ENCODE results near the gene TUBB3.
"Not testable (repeated sequence)": the region's sequence is repeated elsewhere in the genome, so short reads cannot be mapped to it uniquely, and the experiment has no call there.

The TUBB3 gene

GRCh38 chr16:89967436-89967835 is 44.3 kb downstream of the TUBB3 start:
- H3K27me3 ChIP-seq (ENCODE audit: control insufficient read depth, insufficient read depth, low read length); H3K4me3 ChIP-seq (ENCODE audit: low read length); H3K9ac ChIP-seq (ENCODE audit: low read length); H3K36me3 ChIP-seq (ENCODE audit: control insufficient read depth, insufficient read depth, low read length); H3K9me3 ChIP-seq (ENCODE audit: control insufficient read depth, low read length): not testable (repeated sequence)
- peaks cover 14% of the 10 kb centered on the region for H3K4me1 ChIP-seq (ENCODE audit: control insufficient read depth, insufficient read depth, low read length)

DNA sequence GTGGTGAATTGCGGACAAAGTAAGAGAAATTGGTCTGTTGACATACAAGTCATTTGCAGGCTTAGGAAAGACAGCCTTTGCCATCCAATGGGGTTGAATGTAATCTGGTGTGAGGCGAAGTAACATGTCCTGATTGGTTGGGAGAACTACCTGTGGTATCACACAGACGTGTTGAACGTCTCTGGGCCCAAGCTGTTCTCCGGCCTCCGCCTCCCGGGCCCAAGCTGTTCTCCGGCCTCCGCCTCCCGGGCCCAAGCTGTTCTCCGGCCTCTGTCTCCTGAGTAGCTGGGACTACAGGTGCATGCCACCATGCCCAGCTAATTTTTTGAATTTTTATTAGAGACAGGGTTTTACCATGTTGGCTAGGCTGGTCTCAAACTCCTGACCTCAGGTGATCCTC is 44.9 kb downstream of the TUBB3 start:
- H3K9ac ChIP-seq (ENCODE audit: low read length); H3K36me3 ChIP-seq (ENCODE audit: control insufficient read depth, insufficient read depth, low read length); H3K9me3 ChIP-seq (ENCODE audit: control insufficient read depth, low read length); H3K27me3 ChIP-seq (ENCODE audit: control insufficient read depth, insufficient read depth, low read length); H3K4me3 ChIP-seq (ENCODE audit: low read length): not testable (repeated sequence)
- peaks cover 14% of the 10 kb centered on the region for H3K4me1 ChIP-seq (ENCODE audit: control insufficient read depth, insufficient read depth, low read length)

DNA sequence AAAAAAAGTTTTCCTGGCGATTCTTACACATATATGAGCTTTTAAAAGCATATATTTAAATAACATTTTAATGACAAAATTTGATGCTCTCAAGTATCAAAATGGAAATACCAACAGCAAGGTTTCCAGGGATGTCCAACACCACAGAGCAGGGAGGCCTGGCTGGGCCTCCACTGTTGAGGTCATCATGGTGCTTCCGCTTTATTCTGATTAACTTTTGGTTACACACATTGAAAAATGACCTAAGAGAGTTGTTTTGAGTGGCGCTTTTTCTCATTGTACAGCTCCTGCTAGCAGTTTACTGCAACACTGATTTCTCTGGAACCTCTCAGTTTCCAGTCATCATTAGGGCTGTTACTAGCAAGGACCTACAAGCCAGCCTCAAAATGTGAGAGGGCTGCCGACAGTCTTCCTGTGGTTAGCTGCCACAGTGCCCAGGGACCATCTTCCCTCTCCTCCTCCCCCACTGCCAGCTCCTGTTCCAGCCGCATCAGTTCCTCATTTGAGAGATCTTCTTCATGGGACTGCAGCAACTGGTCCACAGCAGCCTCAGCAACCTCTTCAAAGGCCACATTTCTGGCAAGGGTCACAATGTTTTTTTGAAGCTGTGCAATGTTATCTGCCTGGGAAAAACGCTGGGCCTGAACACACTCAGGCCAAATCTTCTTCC is 46.7 kb downstream of the TUBB3 start:
- H3K27me3 ChIP-seq (ENCODE audit: control insufficient read depth, insufficient read depth, low read length) = no peaks in the 10 kb centered on the region
- no peaks in the 10 kb centered on the region for H3K36me3 ChIP-seq (ENCODE audit: control insufficient read depth, insufficient read depth, low read length)

DNA sequence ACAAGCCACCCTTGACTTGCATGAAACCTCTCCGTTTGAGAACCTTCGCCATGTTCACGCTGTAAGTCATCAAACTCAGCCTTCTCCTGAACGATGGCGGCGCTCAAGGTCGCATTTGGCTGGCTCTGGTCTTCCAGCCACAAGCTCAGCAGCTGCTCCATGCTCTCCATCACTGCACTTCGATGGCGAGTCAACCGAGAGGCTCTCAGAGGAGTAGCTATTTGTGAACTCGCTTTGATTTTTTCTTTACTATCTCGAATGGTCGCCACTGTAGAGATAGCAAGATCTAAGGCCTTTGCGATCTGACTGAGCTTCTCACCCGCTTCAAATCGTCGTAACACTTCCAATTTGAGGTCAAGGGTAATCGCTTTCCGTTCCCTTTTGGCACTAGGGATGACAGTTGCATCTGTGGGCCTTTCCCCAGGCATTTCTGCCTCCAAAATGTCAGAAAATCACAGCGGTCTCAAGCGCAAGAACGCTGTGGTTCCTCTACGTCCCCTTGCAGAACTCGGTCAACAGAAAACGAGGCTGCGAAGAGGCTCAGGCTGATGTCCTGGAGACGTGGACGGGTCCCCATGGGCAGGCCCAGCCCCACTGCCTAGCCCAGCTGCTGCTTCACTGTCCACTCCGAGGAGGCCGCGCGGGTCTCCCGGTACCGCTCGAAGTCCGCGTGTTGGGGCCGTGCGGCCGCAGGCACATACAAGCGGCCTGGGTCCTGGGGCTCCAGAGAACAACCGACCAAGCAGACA is 48.5 kb downstream of the TUBB3 start:
- Histone ChIP-seq H3K9ac (ENCODE audit: low read length) (peak overlapping the region; percentile 87), H3K4me1 (ENCODE audit: control insufficient read depth, insufficient read depth, low read length) (peaks cover 23% of the 10 kb centered on the region), H3K4me3 (ENCODE audit: low read length) (peak overlapping the region; percentile 91), H3K36me3 (ENCODE audit: control insufficient read depth, insufficient read depth, low read length) (no peaks in the 10 kb centered on the region), H3K27me3 (ENCODE audit: control insufficient read depth, insufficient read depth, low read length) (no peaks in the 10 kb centered on the region), H3K9me3 (ENCODE audit: control insufficient read depth, low read length) (no peaks in the 10 kb centered on the region)

More for the DNA sequence above, 46.7 kb downstream of the TUBB3 start:
- Histone ChIP-seq H3K9ac (ENCODE audit: low read length) (no peak overlapping the region), H3K4me1 (ENCODE audit: control insufficient read depth, insufficient read depth, low read length) (peaks cover 23% of the 10 kb centered on the region), H3K9me3 (ENCODE audit: control insufficient read depth, low read length) (no peaks in the 10 kb centered on the region), H3K4me3 (ENCODE audit: low read length) (no peak overlapping the region)

DNA sequence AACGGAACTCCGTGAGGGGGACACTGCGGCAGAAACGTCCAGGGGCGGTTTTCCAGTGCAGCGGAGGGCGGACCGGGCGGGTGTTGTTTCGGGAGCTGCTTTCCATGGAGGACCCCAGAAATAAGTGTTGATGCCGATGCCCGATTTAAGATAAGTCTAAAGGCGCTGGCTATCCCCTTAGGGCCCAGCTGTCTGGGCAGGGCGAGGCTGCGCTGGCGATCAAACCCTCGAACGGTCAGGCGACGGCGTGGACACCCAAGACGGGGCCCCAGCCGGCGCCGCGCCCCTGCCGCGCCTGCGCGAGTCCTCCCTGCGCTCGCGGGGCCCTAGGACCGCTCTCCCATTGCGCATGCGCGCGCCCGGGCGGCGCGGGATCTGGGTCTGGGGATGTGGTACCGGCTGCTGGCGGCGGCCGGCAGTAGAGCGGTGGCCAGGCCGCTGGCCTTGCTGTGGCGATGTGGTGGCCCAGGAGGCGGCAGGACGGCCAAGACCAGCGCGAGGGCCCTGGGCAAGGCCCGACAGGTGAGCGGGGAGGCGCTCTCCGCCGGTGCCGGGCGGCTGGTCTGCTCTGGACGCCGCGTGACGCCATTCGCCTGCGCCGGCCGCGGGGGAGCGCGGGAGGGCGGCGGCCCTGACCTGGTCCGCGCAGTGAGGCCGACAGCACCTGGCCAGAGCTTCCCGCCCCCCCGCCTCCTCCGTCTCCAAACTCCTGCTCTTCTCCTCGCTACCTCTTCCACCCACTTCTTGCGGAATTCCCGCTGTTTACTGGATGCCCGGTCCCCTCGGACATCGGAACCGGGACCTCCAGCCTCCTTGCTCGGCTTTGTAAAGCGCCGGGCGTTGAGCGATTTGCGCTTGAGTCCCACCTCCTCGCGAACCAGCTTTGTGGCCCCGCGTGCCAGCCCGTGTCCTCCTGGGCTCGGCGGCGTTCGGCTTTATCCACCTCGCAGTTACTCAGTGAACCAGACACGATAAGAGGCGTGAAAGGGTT is 49.4 kb downstream of the TUBB3 start:
- Histone ChIP-seq H3K27me3 (ENCODE audit: control insufficient read depth, insufficient read depth, low read length) (no peaks in the 10 kb centered on the region), H3K36me3 (ENCODE audit: control insufficient read depth, insufficient read depth, low read length) (no peaks in the 10 kb centered on the region), H3K9ac (ENCODE audit: low read length) (peak overlapping the region; percentile 87), H3K9me3 (ENCODE audit: control insufficient read depth, low read length) (no peaks in the 10 kb centered on the region), H3K4me1 (ENCODE audit: control insufficient read depth, insufficient read depth, low read length) (peaks cover 23% of the 10 kb centered on the region), H3K4me3 (ENCODE audit: low read length) (peak overlapping the region; percentile 91)

GRCh38 chr16:89973235-89973634 is 50.1 kb downstream of the TUBB3 start:
- peaks cover 6% of the 10 kb centered on the region for H3K36me3 ChIP-seq (ENCODE audit: control insufficient read depth, insufficient read depth, low read length)
- peaks cover 23% of the 10 kb centered on the region for H3K4me1 ChIP-seq (ENCODE audit: control insufficient read depth, insufficient read depth, low read length)
- H3K4me3 ChIP-seq (ENCODE audit: low read length) = peak overlapping the region; percentile 91
- peak overlapping the region; percentile 87 for H3K9ac ChIP-seq (ENCODE audit: low read length)
- no peaks in the 10 kb centered on the region for H3K27me3 ChIP-seq (ENCODE audit: control insufficient read depth, insufficient read depth, low read length)
- no peaks in the 10 kb centered on the region for H3K9me3 ChIP-seq (ENCODE audit: control insufficient read depth, low read length)

GRCh38 chr16:89973654-89974335 is 50.7 kb downstream of the TUBB3 start:
- Histone ChIP-seq H3K9me3 (ENCODE audit: control insufficient read depth, low read length) (no peaks in the 10 kb centered on the region), H3K27me3 (ENCODE audit: control insufficient read depth, insufficient read depth, low read length) (no peaks in the 10 kb centered on the region), H3K4me1 (ENCODE audit: control insufficient read depth, insufficient read depth, low read length) (peaks cover 23% of the 10 kb centered on the region), H3K36me3 (ENCODE audit: control insufficient read depth, insufficient read depth, low read length) (peaks cover 6% of the 10 kb centered on the region), H3K4me3 (ENCODE audit: low read length) (no peak overlapping the region), H3K9ac (ENCODE audit: low read length) (no peak overlapping the region)

- H3K4me1 ChIP-seq (ENCODE audit: control insufficient read depth, insufficient read depth, low read length) = peaks cover 23% of the 10 kb centered on the region
- no peak overlapping the region for H3K9ac ChIP-seq (ENCODE audit: low read length)
- peaks cover 6% of the 10 kb centered on the region for H3K36me3 ChIP-seq (ENCODE audit: control insufficient read depth, insufficient read depth, low read length)
- no peak overlapping the region for H3K4me3 ChIP-seq (ENCODE audit: low read length)
- no peaks in the 10 kb centered on the region for H3K9me3 ChIP-seq (ENCODE audit: control insufficient read depth, low read length)
- H3K27me3 ChIP-seq (ENCODE audit: control insufficient read depth, insufficient read depth, low read length) = no peaks in the 10 kb centered on the region
Measured at GRCh38 chr16:89974870-89975269, 51.7 kb downstream of the TUBB3 start.

DNA sequence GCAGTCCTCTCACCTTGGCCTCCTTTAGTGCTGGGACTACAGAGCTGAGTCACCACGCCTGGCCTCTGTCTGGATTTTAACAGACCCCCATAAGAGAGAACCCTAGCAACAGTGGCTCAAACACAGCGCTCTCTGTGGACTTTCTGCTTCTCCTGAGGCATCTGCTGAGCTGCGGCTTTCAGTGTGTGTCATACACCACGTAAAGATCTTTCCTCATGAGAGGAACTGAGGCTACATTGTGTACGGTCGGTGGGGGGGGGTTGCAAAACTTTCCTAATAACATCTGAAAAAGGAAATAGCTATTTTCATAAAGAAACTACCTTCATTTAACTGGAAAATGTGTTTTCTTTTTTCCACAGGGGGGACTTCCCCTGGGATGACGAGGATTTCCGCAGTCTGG is 58.3 kb downstream of the TUBB3 start:
- Histone ChIP-seq H3K9ac (ENCODE audit: low read length) (no peak overlapping the region), H3K36me3 (ENCODE audit: control insufficient read depth, insufficient read depth, low read length) (peaks cover 12% of the 10 kb centered on the region), H3K9me3 (ENCODE audit: control insufficient read depth, low read length) (no peaks in the 10 kb centered on the region)

DNA sequence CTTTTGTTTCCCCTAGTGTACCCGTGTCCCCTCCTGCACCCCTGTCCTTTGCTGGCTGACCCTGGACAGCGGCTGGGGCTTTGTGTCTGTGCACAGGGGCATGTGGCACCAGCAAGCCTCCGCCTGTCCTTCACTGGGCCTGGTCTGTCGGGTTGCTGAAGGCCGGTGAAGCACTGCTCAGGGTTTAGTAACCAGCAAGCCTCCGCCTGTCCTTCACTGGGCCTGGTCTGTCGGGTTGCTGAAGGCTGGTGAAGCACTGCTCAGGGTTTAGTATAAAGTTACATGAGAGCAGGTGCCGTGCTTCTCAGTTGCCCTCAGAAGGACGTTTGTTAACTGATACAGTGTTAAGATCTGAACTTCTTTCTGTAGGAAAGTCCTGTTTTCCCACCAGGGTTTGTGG is 59.2 kb downstream of the TUBB3 start:
- no peaks in the 10 kb centered on the region for H3K9me3 ChIP-seq (ENCODE audit: control insufficient read depth, low read length)
- no peaks in the 10 kb centered on the region for H3K4me1 ChIP-seq (ENCODE audit: control insufficient read depth, insufficient read depth, low read length)
- H3K36me3 ChIP-seq (ENCODE audit: control insufficient read depth, insufficient read depth, low read length) = peaks cover 12% of the 10 kb centered on the region
- no peaks in the 10 kb centered on the region for H3K27me3 ChIP-seq (ENCODE audit: control insufficient read depth, insufficient read depth, low read length)
- no peak overlapping the region for H3K9ac ChIP-seq (ENCODE audit: low read length)
- no peak overlapping the region for H3K4me3 ChIP-seq (ENCODE audit: low read length)

More for the DNA sequence above, 58.3 kb downstream of the TUBB3 start:
- Histone ChIP-seq H3K4me1 (ENCODE audit: control insufficient read depth, insufficient read depth, low read length) (no peaks in the 10 kb centered on the region), H3K27me3 (ENCODE audit: control insufficient read depth, insufficient read depth, low read length) (no peaks in the 10 kb centered on the region), H3K4me3 (ENCODE audit: low read length) (no peak overlapping the region)

- Histone ChIP-seq H3K4me1 (ENCODE audit: control insufficient read depth, insufficient read depth, low read length) (no peaks in the 10 kb centered on the region), H3K36me3 (ENCODE audit: control insufficient read depth, insufficient read depth, low read length) (peaks cover 6% of the 10 kb centered on the region)
Measured at GRCh38 chr16:89983536-89983935, 60.4 kb downstream of the TUBB3 start.

More at GRCh38 chr16:89983536-89983935, 60.4 kb downstream of the TUBB3 start:
- Histone ChIP-seq H3K27me3 (ENCODE audit: control insufficient read depth, insufficient read depth, low read length) (no peaks in the 10 kb centered on the region), H3K9me3 (ENCODE audit: control insufficient read depth, low read length) (no peaks in the 10 kb centered on the region), H3K4me3 (ENCODE audit: low read length) (no peak overlapping the region), H3K9ac (ENCODE audit: low read length) (no peak overlapping the region)
